ENCODE measurements around the gene CT45A3. TPM values are rescaled to one million over a fixed set of nuclear protein-coding genes. Genes with fewer than 3 reads are reported as not detected.
"Not testable (repeated sequence)": the region's sequence is repeated elsewhere in the genome, so short reads cannot be mapped to it uniquely, and the experiment has no call there.

Gene CT45A3
- polyA plus RNA-seq, 1 donor (not counting 4 experiments of a cell fraction or from before 2014, with no cell fraction given): not detected

GRCh38 chrX:135713183-135713689 is 54.8 kb downstream of the CT45A3 start, which contains the start of gene CT45A1:
Gene CT45A1, plus strand, starts transcription at chrX:135713639. Its CDS starts 5,302 bp downstream, at chrX:135718941.
- H3K79me2 ChIP-seq (ENCODE audit: control insufficient read depth, insufficient read depth, low read length); H3K4me2 ChIP-seq (ENCODE audit: control insufficient read depth, extremely low read depth, insufficient read depth, low read depth, low read length); H3K27me3 ChIP-seq (ENCODE audit: control insufficient read depth, extremely low read depth, insufficient read depth, low read length); H3K9ac ChIP-seq (ENCODE audit: control insufficient read depth, extremely low read depth, insufficient read depth, low read length); H4K20me1 ChIP-seq (ENCODE audit: control insufficient read depth, extremely low read depth, insufficient read depth, low read length); H3K27ac ChIP-seq (ENCODE audit: control insufficient read depth, insufficient read depth, low read length); DNase-seq (ENCODE audit: low read depth, low spot score); dilution Hi-C loops (cut with MboI; ENCODE audit: extremely low pct_ligation_motif_present, low sequenced_read_pairs); H3K9me3 ChIP-seq (ENCODE audit: control insufficient read depth, low read depth, low read length); FAIRE-seq; H3K4me1 ChIP-seq (ENCODE audit: control insufficient read depth, extremely low read depth, insufficient read depth, low read length); H2AFZ ChIP-seq (ENCODE audit: control insufficient read depth, low read length); H3K9me1 ChIP-seq (ENCODE audit: control insufficient read depth, extremely low read depth, insufficient read depth, low read length); H3K4me3 ChIP-seq (ENCODE audit: control insufficient read depth in 2 of 3, extremely low read depth in 1 of 3, insufficient read depth in 2 of 3, low read depth in 1 of 3, low read length in 3 of 3); H3K36me3 ChIP-seq (ENCODE audit: control insufficient read depth in 2 of 2, extremely low read depth in 1 of 2, insufficient read depth in 2 of 2, low read length in 2 of 2): not testable (repeated sequence)
- TF ChIP-seq CTCF (optimal IDR thresholded peaks at IDR 0.05 in 1 of 3, IDR thresholded peaks at IDR 0.05 in 1 of 3, conservative IDR thresholded peaks at IDR 0.05 in 1 of 3; ENCODE audit: extremely low read depth in 1 of 3, insufficient read depth in 2 of 3, low read length in 3 of 3): peak in 1 of 3 experiments; percentile 6

Small RNAs within 50 kb of the gene (small RNA-seq; reads per million reads assigned to genes)
- gene AC240442.1 (ENCODE audit: insufficient read length in 3 of 3, low read depth in 3 of 3, low replicate concordance in 1 of 3): 0 reads per million in 3 experiments

Other genes starting within 250 kb of the CT45A3 start
- gene INTS6L, start 247.5 kb downstream of the CT45A3 start, polyA plus RNA-seq: 5.2 to 14.5 TPM (median 11.4 TPM) in 3 replicates
- not detected in 3 replicates for gene CT45A1, start 54.6 kb downstream of the CT45A3 start, polyA plus RNA-seq
- gene CT45A5, start 17.3 kb upstream of the CT45A3 start, polyA plus RNA-seq: not detected in 3 replicates
- not detected in 3 replicates for gene CT45A6, start 34.6 kb upstream of the CT45A3 start, polyA plus RNA-seq
- not detected in 3 replicates for gene CT45A2, start 51.8 kb upstream of the CT45A3 start, polyA plus RNA-seq
- gene CT45A7, start 69.1 kb upstream of the CT45A3 start, polyA plus RNA-seq: not detected in 3 replicates
- gene CT45A8, start 86.3 kb upstream of the CT45A3 start, polyA plus RNA-seq: not detected in 3 replicates
- not detected in 3 replicates for gene CT45A9, start 103.6 kb upstream of the CT45A3 start, polyA plus RNA-seq
- gene CT45A10, start 125.3 kb upstream of the CT45A3 start, polyA plus RNA-seq: not detected in 3 replicates
- gene SAGE1, start 125.5 kb upstream of the CT45A3 start, polyA plus RNA-seq: not detected in 3 replicates
- gene MMGT1, start 205.8 kb upstream of the CT45A3 start, polyA plus RNA-seq: 10.4 to 19.8 TPM (median 14.8 TPM) in 3 replicates
- gene SLC9A6, start 217.2 kb upstream of the CT45A3 start, polyA plus RNA-seq: 11.0 to 17.4 TPM (median 14.0 TPM) in 3 replicates